Astrocyte (in vitro differentiated cells and primary cell): Measurements from ENCODE around the gene XXYLT1.

ENCODE experiments used
- CTCF ChIP-seq: IDR thresholded peaks from 2 replicates; pipeline ENCODE4 v1.5.1; 2011; ENCODE audit warnings: low read depth, mild to moderate bottlenecking, inconsistent platforms, low read length, moderate library complexity; ENCODE audit not compliant: insufficient read depth
- EZH2 ChIP-seq: IDR thresholded peaks from 2 replicates; pipeline ENCODE4 v1.6.1; 2012; ENCODE audit warnings: mild to moderate bottlenecking, low read length, inconsistent platforms; ENCODE audit not compliant: insufficient read depth

- TF ChIP-seq CTCF (no peak), EZH2 (no peak)
Measured at GRCh38 chr3:195263193-195263924, 7.6 kb downstream of the XXYLT1 start.
